KOPT-K1 (cell line): ENCODE data around the gene KCNG2.

Source experiments
- H3K27ac ChIP-seq: fragments of 200-600 bp; sonication (generic); 2 replicates; pipeline ENCODE4 v1.5.1; 2016; ENCODE audit warnings: antibody characterized with exemption, mild to moderate bottlenecking, low read depth, low read length; ENCODE audit not compliant: poor library complexity, severe bottlenecking
- H3K36me3 ChIP-seq: fragments of 200-600 bp; sonication (generic); 2 replicates; pipeline ENCODE4 v1.5.1; 2017; ENCODE audit warnings: antibody characterized with exemption, mild to moderate bottlenecking, low read length, moderate library complexity; ENCODE audit not compliant: insufficient read depth
- H3K9me3 ChIP-seq: fragments of 200-600 bp; sonication (generic); 2 replicates; pipeline ENCODE4 v1.5.1; 2017; ENCODE audit warnings: antibody characterized with exemption, low read length, mild to moderate bottlenecking; ENCODE audit not compliant: insufficient read depth, poor library complexity, severe bottlenecking

The KCNG2 gene

DNA sequence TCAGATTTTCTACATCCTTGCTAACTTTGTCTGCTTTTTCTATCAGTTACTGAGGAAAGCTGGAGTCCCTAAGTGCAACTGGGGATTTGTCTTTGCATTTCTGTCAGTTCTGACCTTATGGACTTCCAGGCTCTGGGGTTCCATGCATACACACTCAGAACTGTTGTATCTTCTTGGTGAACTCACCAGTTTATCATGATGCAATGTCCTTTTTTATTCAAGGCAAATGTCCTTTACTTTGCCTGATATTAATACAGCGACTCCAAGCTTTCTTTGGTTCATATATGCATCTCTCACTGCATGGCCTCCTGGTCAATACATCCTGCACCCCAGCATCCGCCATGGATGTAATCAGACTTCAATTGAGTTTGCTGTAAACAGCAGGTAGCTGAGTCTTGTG lies 109.0 kb downstream of the KCNG2 start:
- no peak overlapping the region for H3K27ac ChIP-seq

DNA sequence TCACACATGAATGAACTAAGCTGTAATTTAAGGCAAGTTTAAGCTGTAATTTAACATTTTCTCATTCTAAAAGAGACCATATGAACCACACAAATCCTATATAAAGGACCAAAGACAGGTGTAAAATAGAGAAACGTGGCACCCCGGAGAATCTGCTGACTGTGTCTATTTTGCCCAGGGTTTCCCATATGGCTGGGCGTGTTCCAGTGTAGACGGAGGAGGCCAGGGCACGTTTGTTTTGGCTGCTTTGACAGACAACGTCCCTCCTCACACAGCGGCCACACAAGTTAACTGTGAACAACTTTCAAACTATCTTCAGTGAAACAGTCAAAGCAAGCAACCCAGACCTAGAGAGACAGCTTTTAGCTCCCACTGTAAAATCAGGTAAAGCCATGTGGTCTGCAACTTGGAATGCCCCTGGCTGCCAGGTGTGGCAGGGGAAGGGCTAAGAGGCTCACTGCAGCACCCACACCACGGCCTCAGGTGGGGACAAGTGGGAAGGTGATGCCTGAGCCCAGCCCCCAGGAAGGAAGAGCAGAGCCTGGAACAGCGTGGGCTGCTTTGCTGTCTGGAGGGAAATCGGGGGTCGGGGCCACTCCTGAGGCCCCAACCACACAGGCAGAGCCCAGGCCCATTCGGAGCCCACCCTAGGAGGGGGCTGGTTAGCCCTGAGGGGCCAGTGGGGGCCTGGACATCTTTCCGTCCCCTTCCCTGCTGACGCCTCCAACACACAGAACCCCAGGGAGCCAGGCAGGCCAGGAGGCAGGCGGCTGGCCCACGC lies 113.0 kb downstream of the KCNG2 start:
- no peak overlapping the region for H3K27ac ChIP-seq
- H3K36me3 ChIP-seq = peaks cover 21% of the 10 kb centered on the region; the same call in 1 of the 2 replicates
- H3K9me3 ChIP-seq = peaks cover 4% of the 10 kb centered on the region

More for the DNA sequence above, 109.0 kb downstream of the KCNG2 start:
- H3K36me3 ChIP-seq = peaks cover 36% of the 10 kb centered on the region
- no peaks in the 10 kb centered on the region for H3K9me3 ChIP-seq

DNA sequence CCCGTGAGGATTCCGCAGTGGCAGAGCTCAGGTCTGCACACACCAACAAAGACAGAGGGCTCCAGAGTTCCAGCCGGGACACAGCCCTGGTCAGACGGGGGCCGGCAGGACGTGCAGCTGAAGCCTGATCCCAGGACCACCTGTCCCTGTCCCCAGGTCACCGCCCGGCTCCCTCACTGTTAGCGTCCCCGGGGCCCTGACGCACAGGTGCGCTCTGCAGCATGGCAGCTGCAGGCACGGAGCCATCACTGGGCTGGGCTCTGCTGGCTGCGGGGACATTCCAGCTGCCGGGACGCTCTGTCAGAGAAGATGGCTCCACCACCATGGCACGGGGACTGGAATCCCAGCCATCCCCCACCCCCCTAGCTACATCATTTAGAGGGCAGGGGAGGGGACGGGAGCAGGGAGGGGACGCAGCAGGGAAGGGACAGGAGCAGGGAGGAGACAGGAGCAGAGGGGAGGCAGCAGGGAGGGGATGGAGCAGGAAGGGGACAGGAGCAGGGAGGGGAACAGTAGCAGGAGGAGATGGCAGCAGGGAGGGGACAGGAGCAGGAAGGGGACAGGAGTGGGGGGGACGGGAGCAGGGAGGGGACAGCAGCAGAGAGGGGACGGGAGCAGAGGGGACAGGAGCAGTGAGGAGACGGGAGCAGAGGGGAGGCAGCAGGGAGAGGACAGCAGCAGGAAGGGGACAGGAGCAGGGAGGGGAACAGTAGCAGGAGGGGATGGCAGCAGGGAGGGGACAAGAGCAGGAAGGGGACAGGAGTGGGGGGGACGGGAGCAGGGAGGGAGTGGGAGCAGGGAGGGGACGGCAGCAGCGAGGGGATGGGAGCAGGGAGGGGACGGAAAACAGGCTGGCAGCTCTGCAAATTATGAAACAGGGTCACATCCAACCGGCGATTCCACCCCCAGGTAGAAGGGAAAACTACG lies 113.9 kb downstream of the KCNG2 start:
- Histone ChIP-seq H3K36me3 (peaks cover 30% of the 10 kb centered on the region; the same call in 1 of the 2 replicates), H3K9me3 (peaks cover 12% of the 10 kb centered on the region), H3K27ac (no peak overlapping the region)

DNA sequence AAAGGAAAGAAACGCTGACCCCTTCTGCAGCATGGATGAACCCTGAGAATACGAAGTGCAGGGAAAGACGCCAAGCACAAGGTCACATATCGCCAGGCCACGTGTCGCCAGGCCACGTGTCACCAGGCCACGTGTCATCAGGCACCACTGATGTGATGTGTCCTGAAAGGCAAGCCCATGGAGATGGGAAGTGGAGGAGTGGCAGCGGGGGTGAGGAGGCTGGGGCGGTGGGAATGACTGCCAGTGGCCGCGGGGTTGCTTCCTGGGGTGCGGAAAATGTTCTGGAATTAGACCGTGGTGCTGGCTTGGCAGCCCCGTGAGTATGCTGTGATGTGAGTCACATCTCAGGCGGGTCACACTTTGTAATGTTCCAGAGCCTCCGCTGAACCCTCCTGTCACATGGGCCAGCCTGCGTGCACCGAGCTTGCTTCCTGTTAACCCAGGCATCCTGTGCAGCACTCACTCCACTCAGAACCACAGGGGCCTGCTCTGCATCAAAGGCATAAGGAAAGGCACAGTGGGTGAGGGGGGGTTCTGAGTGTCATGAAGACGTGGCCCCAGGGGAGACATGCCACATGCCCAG lies 114.8 kb downstream of the KCNG2 start:
- no peak overlapping the region for H3K27ac ChIP-seq
- H3K36me3 ChIP-seq = peaks cover 36% of the 10 kb centered on the region; the same call in 1 of the 2 replicates
- H3K9me3 ChIP-seq = peaks cover 18% of the 10 kb centered on the region

DNA sequence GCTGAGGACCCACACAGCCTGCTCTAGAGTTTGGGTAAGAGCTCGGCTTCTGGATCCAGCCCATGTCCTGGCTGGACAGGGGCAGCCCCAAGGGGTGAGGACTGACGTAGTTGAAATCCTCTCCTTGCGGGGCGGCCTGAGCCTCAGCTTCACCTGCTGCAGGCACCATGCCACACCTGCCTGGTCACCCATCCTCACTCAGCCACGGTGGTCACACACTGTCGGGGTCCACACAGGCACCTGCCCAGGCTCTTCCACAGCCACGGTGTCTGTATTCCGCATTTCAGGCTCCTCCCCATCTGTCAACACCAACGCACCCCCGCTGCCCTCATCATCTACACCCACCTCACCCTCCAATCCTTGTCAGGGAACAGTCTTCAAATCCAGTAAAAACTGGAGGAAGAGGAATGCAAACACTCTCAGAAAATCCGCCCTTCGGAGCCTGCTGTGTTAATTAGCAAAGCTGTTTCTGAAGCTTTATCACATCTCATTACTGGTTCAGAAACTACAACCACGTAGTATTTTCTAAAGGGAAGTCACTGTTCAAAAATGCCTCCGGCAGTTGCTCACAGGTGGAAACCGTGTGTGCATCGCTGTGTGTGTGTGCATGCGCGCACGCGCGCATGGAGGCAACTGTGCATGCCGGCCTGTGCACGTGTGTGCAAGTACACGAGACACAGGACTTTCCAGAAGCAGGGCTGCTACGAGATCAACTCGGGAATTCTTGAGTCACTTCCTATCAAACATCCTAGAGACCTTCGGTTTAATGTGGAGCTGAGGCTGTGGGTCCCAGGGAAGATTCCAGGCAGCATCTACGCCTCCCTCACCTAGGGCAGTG lies 115.5 kb downstream of the KCNG2 start:
- H3K9me3 ChIP-seq = peaks cover 18% of the 10 kb centered on the region
- H3K36me3 ChIP-seq = peaks cover 38% of the 10 kb centered on the region; the same call in 1 of the 2 replicates
- no peak overlapping the region for H3K27ac ChIP-seq

DNA sequence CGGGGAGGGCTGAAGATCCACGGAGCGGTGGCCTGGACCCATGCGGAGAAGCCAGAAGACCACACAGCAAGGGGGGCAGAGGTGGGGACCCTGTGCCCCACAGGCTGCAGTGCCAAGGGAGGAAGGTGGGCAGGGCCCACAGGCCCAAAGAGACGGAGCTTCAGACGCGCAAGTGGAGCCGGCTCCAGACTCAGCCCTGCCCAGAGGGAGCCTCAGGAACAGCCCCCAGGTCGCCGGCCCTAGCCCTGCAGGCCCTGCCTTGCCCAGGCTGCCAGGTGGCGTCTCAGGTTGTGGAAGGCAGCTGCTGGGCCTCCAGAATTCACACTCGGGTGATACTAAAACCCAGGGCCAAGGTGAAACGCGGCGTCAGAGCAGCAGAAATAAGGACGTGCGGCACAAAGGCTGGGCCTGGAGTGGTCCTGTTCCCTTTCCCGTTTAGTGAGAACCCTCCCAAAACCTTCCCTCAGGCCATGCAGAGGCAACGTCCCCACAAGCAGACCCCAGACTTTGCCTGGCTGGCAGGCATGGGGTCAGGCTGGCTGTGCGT lies 116.9 kb downstream of the KCNG2 start:
- no peak overlapping the region for H3K27ac ChIP-seq
- peaks cover 44% of the 10 kb centered on the region; the same call in 1 of the 2 replicates for H3K36me3 ChIP-seq
- peaks cover 18% of the 10 kb centered on the region for H3K9me3 ChIP-seq

DNA sequence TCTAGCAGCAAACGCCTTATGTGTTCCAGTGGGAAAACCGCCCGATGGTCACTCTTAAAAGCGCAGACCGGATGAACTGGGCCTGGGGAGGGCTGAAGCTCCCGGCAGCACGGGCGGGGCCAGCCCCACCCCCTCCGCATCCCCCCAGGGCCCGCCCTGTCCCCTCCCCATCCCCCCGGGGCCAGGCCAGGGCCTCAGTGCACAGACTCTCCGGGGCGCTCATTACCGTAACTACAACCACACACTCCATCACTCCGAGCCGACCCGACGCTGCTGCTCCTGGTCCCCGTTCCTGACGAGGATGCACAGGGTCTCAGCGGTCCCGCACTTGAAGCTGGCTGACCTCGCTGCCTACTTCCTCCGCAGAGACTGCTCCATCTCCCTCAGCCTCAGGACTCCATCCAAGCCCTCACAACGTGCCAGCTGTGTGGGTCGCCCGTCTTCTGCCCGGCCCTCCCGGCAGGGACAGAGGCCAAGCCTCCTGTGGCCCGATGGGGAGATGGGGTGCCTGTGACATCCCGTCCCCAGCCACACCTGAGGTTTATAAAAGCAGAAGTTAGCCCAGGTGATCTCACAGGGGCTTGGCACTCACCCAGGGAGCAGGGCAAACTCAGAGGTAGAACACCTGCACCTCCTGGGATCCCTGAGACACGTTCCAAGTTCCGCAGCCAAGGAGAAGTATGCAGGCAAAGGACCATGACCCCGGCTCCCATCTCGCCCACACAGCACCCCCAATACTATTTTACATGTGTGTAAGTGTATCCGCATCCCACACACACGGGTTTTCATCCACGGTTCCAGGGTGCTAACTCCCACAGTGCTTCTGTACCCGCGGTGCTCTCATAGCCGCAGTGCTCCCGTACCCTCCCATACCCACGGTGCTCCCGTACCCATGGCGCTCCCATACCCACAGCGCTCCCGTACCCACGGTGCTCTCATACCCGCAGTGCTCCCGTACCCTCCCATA lies 117.7 kb downstream of the KCNG2 start:
- Histone ChIP-seq H3K27ac (no peak overlapping the region), H3K9me3 (peaks cover 18% of the 10 kb centered on the region), H3K36me3 (peaks cover 44% of the 10 kb centered on the region; the same call in 1 of the 2 replicates)

DNA sequence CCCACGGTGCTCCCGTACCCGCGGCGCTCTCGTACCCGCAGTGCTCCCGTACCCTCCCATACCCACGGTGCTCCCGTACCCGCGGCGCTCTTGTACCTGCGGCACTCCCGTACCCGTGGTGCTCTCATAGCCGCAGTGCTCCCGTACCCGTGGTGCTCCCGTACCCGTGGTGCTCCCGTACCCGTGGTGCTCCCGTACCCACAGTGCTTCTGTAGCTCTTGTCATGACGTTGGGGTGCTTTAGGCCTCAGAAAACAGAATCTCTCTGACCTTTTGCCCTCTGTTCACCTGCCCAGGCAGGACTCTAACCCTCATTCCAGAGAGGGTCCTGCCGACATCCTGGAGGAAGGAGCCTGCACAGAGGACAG lies 118.4 kb downstream of the KCNG2 start:
- H3K9me3 ChIP-seq = peaks cover 18% of the 10 kb centered on the region
- peaks cover 44% of the 10 kb centered on the region; the same call in 1 of the 2 replicates for H3K36me3 ChIP-seq
- no peak overlapping the region for H3K27ac ChIP-seq

DNA sequence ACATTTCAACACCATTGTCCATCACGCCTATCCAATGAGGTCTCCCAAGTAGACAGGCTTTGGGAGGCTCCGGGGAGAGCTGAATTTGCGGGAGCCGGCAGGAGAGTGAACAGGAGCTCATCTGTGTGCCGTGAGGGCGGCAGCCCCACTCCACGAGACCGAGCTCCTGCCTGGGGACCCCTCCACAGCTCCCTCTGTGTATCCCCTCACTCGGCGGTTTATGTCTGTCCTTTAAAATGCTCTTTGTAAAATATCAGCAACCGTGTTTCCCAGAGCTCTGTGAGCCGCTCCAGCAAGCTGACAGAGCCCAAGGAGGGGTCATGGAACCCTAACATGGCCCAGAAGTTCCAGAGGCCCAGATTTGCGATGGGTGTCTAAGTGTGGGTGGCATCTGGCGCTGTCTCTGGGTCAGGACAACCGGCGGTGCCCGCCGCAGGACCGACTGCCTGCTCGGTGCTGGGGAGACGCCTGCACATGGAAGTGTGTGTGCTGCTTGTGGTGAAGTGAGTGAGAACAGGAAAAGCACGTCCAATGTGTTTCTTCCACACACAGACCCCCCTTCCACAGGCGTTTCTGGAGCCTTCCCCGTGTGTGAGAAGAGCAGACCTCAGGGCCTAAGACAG lies 118.9 kb downstream of the KCNG2 start:
- peaks cover 44% of the 10 kb centered on the region; the same call in 1 of the 2 replicates for H3K36me3 ChIP-seq
- no peak overlapping the region for H3K27ac ChIP-seq
- peaks cover 18% of the 10 kb centered on the region for H3K9me3 ChIP-seq

DNA sequence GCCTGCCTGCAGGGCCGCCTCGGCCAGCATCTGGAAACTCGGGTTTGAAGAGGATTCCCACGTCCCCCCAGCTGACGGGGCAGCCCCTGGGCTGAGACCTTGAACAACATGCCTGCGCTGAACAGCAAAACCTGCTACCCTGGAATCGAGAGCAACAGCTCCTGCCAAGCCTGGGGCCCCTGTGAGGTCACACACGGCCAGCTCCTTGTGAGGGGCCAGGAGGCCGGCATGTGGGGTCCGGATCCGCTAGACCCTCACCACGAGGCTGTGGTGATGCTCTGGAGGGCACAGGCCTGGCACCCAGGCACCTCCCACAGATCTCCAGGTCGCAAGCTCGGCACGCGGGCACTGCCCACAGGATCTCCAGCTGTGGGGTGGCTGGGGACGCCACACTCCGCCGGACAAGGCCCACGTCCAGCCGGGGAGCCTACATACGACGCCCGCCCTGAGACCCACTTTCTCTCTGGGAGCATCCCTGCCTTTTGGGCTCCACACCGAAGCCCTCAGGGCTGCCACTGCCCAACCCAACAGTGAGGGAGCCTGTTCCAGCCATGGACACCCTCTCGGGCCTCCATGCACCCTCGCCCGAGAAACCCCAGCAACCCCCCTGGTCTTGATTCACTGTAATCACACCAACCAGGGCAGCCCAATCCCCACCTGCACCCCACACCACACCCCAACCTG lies 119.6 kb downstream of the KCNG2 start:
- peaks cover 18% of the 10 kb centered on the region for H3K9me3 ChIP-seq
- H3K36me3 ChIP-seq = peaks cover 44% of the 10 kb centered on the region; the same call in 1 of the 2 replicates
- no peak overlapping the region for H3K27ac ChIP-seq

DNA sequence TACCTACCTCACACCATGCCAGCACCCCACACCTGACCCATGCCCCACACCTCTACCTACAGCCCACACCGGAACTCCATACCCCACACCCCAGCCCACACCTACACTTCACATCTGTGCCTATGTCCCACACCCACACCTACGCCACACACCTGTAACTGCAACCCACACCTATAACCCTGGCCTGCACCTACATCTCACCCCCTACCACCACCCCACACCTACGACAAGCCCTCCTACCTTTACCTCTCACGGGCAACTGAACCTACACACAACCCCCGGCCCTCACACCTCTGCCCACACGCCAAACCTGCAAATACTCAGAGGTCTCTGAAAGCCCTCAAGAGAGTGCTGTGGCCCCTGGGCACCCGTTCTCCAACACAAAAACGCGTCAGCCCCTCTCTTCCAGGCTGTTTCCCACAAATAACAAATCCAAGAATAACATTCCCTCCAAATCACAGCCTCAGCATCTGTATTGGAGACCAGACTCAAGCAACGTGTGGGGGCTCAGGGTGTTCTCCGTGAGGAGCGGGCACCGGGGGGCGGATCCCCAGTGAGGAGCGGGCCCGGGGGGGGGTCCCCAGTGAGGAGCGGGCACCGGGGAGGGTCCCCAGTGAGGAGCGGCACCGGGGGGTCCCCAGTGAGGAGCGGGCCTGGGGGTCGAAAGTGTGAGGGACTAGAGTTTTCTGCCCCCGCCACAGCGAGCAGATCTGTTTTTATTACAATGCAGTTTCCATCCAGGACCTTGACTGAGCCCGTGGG lies 120.3 kb downstream of the KCNG2 start:
- Histone ChIP-seq H3K36me3 (peaks cover 44% of the 10 kb centered on the region; the same call in 1 of the 2 replicates), H3K9me3 (peaks cover 18% of the 10 kb centered on the region), H3K27ac (no peak overlapping the region)

DNA sequence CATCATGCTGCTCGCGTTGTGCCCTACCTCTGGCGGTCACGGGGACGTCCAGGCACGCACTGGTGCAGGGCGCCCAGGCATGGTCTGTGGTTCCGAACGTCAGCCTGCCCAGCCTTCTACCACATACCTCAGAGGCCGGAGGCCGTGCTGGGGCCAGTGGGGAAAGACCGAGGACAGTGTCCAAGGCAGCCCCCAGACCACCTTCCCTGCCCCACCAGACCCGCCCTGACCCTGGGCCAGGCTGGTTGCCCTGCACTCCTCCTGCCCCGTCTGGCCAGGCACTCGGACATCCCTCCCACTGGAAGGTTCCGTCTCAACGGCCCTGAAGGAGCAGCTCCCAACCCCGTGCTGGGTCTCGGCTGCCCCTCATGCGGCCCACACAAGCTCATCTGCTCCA lies 120.9 kb downstream of the KCNG2 start:
- H3K9me3 ChIP-seq = peaks cover 18% of the 10 kb centered on the region

More for the DNA sequence above, 120.9 kb downstream of the KCNG2 start:
- Histone ChIP-seq H3K27ac (no peak overlapping the region), H3K36me3 (peaks cover 39% of the 10 kb centered on the region; the same call in 1 of the 2 replicates)
